ENCODE measurements around the gene TARS3. TPM values are rescaled to one million over a fixed set of nuclear protein-coding genes. Genes with fewer than 3 reads are reported as not detected.

The TARS3 gene
- total and polyA plus RNA-seq, 7 experiments from 2014 or later: 10.2 to 42.6 (median 22.7) TPM

DNA sequence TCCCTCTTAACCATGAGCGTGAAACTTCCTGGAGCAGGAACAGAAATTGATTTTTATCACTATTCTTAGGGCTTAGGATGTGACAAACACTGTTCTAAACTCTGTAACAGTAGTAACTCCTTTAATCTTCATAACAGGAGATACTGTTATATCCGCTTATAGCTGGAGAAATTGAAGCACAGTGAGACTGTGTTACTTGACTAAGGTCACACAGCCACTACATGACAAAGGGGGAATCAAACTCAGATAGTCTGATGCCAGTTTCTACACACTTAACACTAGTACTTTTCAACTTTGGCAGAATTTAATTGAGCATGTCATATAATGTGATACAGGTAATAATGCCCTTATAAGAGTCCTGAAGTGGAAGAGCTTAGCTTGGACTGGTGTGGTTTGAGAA is 800 bp upstream of the TARS3 start:
- Mint-ChIP-seq H3K27me3 (peaks cover 0 to 3% (median 0%) of the 10 kb centered on the region in 5 donors), H3K27ac (peak overlapping the region; percentile 1 to 87 (median 47)), H3K36me3 (peaks cover 9 to 24% (median 17%) of the 10 kb centered on the region in 5 donors), H3K4me3 (peak overlapping the region; percentile 18 to 81 (median 56)), H3K9me3 (no peaks in the 10 kb centered on the region), H3K4me1 (peaks cover 7 to 33% (median 27%) of the 10 kb centered on the region in 7 donors)
- no peaks in the 10 kb centered on the region for H3K27me3 ChIP-seq (ENCODE audit: control insufficient read depth in 2 of 2, insufficient read depth in 2 of 2, low read length in 2 of 2)
- H3K36me3 ChIP-seq (ENCODE audit: control insufficient read depth in 2 of 3, insufficient read depth in 3 of 3, low read length in 3 of 3): peaks cover 4 to 24% (median 14%) of the 10 kb centered on the region in 3 experiments
- no peak overlapping the region for H3K4me3 ChIP-seq (ENCODE audit: low read length)
- DNase-seq (no peak), ATAC-seq (no peak)
- H3K27ac ChIP-seq (ENCODE audit: low read depth, low read length): peak overlapping the region; percentile 56
- ChIA-PET POLR2A (interaction anchor here (1.7 kb wide), 1 partner anchor 404 kb away, joined by 4 read pairs; no protein-coding TSS in a partner anchor), CTCF (interaction anchor here (1.2 kb wide), 1 partner anchor 436 kb away, joined by 3 read pairs; no protein-coding TSS in a partner anchor)
- no peaks in the 10 kb centered on the region for H3K9me3 ChIP-seq (ENCODE audit: control insufficient read depth in 2 of 3, low read length in 3 of 3)
- intact Hi-C loops (cut with micrococcal nuclease): loop anchor here (2.0 to 10.0 kb wide), 4 partner anchors 14 to 1800 kb away; partner anchors contain the start of genes ASB7 (in 1 of the 2) and LINS1 (in 1 of the 2)
- peaks cover 5 to 11% of the 10 kb centered on the region in 2 donors for H3K4me1 ChIP-seq (ENCODE audit: control insufficient read depth in 2 of 2, insufficient read depth in 2 of 2, low read length in 2 of 2)

DNA sequence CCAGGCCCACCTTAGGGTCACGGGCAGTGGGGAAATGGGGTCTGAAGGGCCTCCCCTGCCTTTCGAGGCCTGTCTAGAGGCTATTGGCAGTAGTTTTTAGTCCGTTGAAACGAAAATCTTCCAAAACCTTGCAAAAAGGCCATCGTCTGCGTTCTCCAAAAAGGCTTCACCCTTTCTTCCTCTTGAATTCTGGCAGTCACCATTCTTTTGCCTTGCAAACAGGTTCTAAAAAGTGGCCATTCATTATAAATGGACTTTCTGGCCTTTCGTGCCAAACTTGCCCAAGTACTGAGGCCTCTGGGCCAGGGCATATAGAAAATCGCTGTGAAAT is 367 bp upstream of the TARS3 start:
- POLR2A ChIA-PET: interaction anchor here (0.5 to 2.0 kb wide), 5 partner anchors 20 to 430 kb away, joined by 3 to 12 read pairs (median 3); partner anchors contain the start of gene SNRPA1
- CTCF ChIA-PET: interaction anchor here (1.2 kb wide), 1 partner anchor 436 kb away, joined by 3 read pairs; no protein-coding TSS in a partner anchor
- intact Hi-C loops (cut with micrococcal nuclease): loop anchor here (1.0 to 10.0 kb wide), 11 partner anchors 14 to 1800 kb away; partner anchors contain the start of genes ASB7 (in 2 of the 2), LINS1 (in 2 of the 2), TM2D3 (in 2 of the 2) and SELENOS (in 1 of the 2)
- Mint-ChIP-seq H3K4me1 (peaks cover 11 to 37% (median 30%) of the 10 kb centered on the region in 7 donors), H3K27ac (peak overlapping the region; percentile 1 to 87 (median 47)), H3K36me3 (peaks cover 10 to 27% (median 20%) of the 10 kb centered on the region in 5 donors), H3K9me3 (no peaks in the 10 kb centered on the region), H3K27me3 (peaks cover 0 to 3% (median 0%) of the 10 kb centered on the region in 5 donors), H3K4me3 (peak overlapping the region; percentile 18 to 81 (median 56))
- H3K4me1 ChIP-seq (ENCODE audit: control insufficient read depth in 2 of 2, insufficient read depth in 2 of 2, low read length in 2 of 2): peaks cover 5 to 11% of the 10 kb centered on the region in 2 donors
- no peak overlapping the region for H3K4me3 ChIP-seq (ENCODE audit: low read length)
- H3K9me3 ChIP-seq (ENCODE audit: control insufficient read depth in 2 of 3, low read length in 3 of 3): no peaks in the 10 kb centered on the region
- H3K27me3 ChIP-seq (ENCODE audit: control insufficient read depth in 2 of 2, insufficient read depth in 2 of 2, low read length in 2 of 2): no peaks in the 10 kb centered on the region
- H3K36me3 ChIP-seq (ENCODE audit: control insufficient read depth in 2 of 3, insufficient read depth in 3 of 3, low read length in 3 of 3): peaks cover 4 to 28% (median 19%) of the 10 kb centered on the region in 3 experiments
- DNase-seq (peak in 1 of 9 donors; percentile 58), ATAC-seq (no peak)
- H3K27ac ChIP-seq (ENCODE audit: low read depth, low read length): peak overlapping the region; percentile 56

DNA sequence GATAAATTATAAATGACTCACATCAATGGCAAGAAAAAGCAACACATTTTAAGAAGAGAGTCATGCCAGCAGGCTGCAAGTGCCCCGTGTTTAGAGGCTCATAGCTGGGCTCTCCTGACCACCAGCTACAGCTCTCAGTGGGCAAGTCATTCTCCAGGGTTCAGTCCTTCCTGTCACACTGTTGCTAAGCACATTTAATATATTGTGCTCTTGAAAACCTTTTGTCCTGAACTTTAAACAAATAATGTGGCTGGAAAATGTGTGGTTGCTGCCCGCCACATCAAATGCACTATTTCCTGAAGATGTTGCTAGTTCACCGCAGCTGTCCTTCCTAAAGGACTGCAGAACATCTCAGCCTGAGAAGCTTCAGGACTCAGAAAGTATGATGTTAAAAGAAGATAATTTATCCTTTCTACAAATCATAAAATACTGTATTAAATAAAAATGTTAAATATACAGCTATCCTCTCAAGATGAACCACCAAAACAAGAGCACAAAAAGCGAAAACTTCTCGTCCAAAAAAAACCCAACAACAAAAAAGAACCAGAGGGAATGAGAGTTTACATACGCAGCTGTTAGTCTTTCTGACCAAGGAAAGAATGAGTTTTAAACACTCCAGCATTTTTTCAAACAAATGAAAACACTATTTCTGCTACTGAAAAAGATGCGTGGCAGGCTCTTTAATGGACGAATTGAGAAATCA is 951 bp downstream of the TARS3 start:
- H3K9me3 Mint-ChIP-seq: no peaks in the 10 kb centered on the region
- H3K4me3 Mint-ChIP-seq: peak overlapping the region; percentile 79 to 97 (median 91)
- H3K27me3 Mint-ChIP-seq: peaks cover 0 to 3% (median 0%) of the 10 kb centered on the region in 5 donors
- peak overlapping the region; percentile 83 to 97 (median 91) for H3K27ac Mint-ChIP-seq
- POLR2A ChIA-PET: interaction anchor here (0.8 to 2.0 kb wide), 12 partner anchors 8 to 428 kb away, joined by 3 to 12 read pairs (median 4); partner anchors contain the start of gene SNRPA1
- H3K9me3 ChIP-seq (ENCODE audit: control insufficient read depth in 2 of 3, low read length in 3 of 3): no peaks in the 10 kb centered on the region
- DNase-seq: peak in 4 of 9 donors; percentile 4 to 60 (median 16)
- H3K36me3 Mint-ChIP-seq: peaks cover 18 to 36% (median 27%) of the 10 kb centered on the region in 5 donors
- H3K4me1 ChIP-seq (ENCODE audit: control insufficient read depth in 2 of 2, insufficient read depth in 2 of 2, low read length in 2 of 2): peaks cover 5 to 11% of the 10 kb centered on the region in 2 donors
- H3K4me1 Mint-ChIP-seq: peaks cover 23 to 50% (median 43%) of the 10 kb centered on the region in 7 donors
- no peak for ATAC-seq
- CTCF ChIA-PET: interaction anchor here (1.3 kb wide), 1 partner anchor 19 kb away, joined by 3 read pairs; no protein-coding TSS in a partner anchor
- intact Hi-C loops (cut with micrococcal nuclease): loop anchor here (1.0 to 10.0 kb wide), 6 partner anchors 26 to 1799 kb away; partner anchors contain the start of genes ASB7 (in 2 of the 2), LINS1 (in 2 of the 2) and SELENOS (in 1 of the 2)
- peaks cover 4 to 41% (median 22%) of the 10 kb centered on the region in 3 experiments for H3K36me3 ChIP-seq (ENCODE audit: control insufficient read depth in 2 of 3, insufficient read depth in 3 of 3, low read length in 3 of 3)
- H3K27me3 ChIP-seq (ENCODE audit: control insufficient read depth in 2 of 2, insufficient read depth in 2 of 2, low read length in 2 of 2): no peaks in the 10 kb centered on the region
- peak overlapping the region; percentile 77 for H3K4me3 ChIP-seq (ENCODE audit: low read length)
- H3K27ac ChIP-seq (ENCODE audit: low read depth, low read length): peak overlapping the region; percentile 88

DNA sequence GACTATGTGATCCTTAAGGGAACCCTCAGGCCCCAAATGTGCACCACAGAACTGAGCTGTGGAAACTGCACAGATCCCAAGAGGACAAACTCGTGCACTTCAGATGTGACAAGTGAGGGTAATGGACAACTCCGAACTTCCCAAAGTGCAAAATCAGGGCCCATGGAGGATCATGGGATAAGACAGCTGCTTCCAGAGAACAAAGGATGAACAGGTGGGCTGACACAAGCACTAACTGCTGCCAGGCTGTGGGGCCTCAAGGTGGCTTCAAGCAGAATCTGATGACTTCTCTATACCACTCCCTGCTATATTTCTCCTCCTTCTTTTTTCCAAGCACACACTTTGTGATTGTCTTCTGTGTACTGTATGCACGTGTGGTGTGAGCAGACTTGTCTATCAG is 5.4 kb downstream of the TARS3 start:
- CTCF ChIA-PET: no interaction called here

GRCh38 chr15:101712078-101712477 is 12.2 kb downstream of the TARS3 start:
- Histone ChIP-seq H3K4me1 (ENCODE audit: control insufficient read depth in 2 of 2, insufficient read depth in 2 of 2, low read length in 2 of 2) (no peaks in the 10 kb centered on the region), H3K9me3 (ENCODE audit: control insufficient read depth in 2 of 3, low read length in 3 of 3) (no peaks in the 10 kb centered on the region), H3K27ac (ENCODE audit: low read depth, low read length) (no peak overlapping the region), H3K4me3 (ENCODE audit: low read length) (no peak overlapping the region), H3K27me3 (ENCODE audit: control insufficient read depth in 2 of 2, insufficient read depth in 2 of 2, low read length in 2 of 2) (no peaks in the 10 kb centered on the region), H3K36me3 (ENCODE audit: control insufficient read depth in 2 of 3, insufficient read depth in 3 of 3, low read length in 3 of 3) (peaks cover 16 to 59% (median 22%) of the 10 kb centered on the region in 3 experiments)
- Mint-ChIP-seq H3K36me3 (peaks cover 26 to 71% (median 54%) of the 10 kb centered on the region in 5 donors), H3K27me3 (no peaks in the 10 kb centered on the region), H3K27ac (peak overlapping the region in 1 of 9 donors; percentile 55), H3K4me3 (no peak overlapping the region), H3K4me1 (peaks cover 8 to 40% (median 19%) of the 10 kb centered on the region in 7 donors), H3K9me3 (peaks cover 0 to 1% (median 0%) of the 10 kb centered on the region in 11 donors)
- DNase-seq (no peak), ATAC-seq (no peak)
- POLR2A ChIA-PET: no interaction called here
- intact Hi-C loops (cut with micrococcal nuclease): no loop called here
- CTCF ChIA-PET: no interaction called here

More for the DNA sequence above, 5.4 kb downstream of the TARS3 start:
- H3K27ac ChIP-seq (ENCODE audit: low read depth, low read length): no peak overlapping the region
- POLR2A ChIA-PET: no interaction called here
- DNase-seq (no peak), ATAC-seq (no peak)
- Mint-ChIP-seq H3K4me1 (peaks cover 31 to 59% (median 52%) of the 10 kb centered on the region in 7 donors), H3K27me3 (no peaks in the 10 kb centered on the region), H3K9me3 (no peaks in the 10 kb centered on the region), H3K4me3 (no peak overlapping the region), H3K36me3 (peaks cover 19 to 56% (median 43%) of the 10 kb centered on the region in 5 donors), H3K27ac (peak overlapping the region in 1 of 9 donors; percentile 21)
- H3K27me3 ChIP-seq (ENCODE audit: control insufficient read depth in 2 of 2, insufficient read depth in 2 of 2, low read length in 2 of 2): no peaks in the 10 kb centered on the region
- H3K9me3 ChIP-seq (ENCODE audit: control insufficient read depth in 2 of 3, low read length in 3 of 3): no peaks in the 10 kb centered on the region
- no peak overlapping the region for H3K4me3 ChIP-seq (ENCODE audit: low read length)
- peaks cover 5 to 11% of the 10 kb centered on the region in 2 donors for H3K4me1 ChIP-seq (ENCODE audit: control insufficient read depth in 2 of 2, insufficient read depth in 2 of 2, low read length in 2 of 2)
- intact Hi-C loops (cut with micrococcal nuclease): no loop called here
- H3K36me3 ChIP-seq (ENCODE audit: control insufficient read depth in 2 of 3, insufficient read depth in 3 of 3, low read length in 3 of 3): peaks cover 4 to 44% (median 22%) of the 10 kb centered on the region in 3 experiments

GRCh38 chr15:101710806-101711205 is 13.5 kb downstream of the TARS3 start:
- Histone ChIP-seq H3K9me3 (ENCODE audit: control insufficient read depth in 2 of 3, low read length in 3 of 3) (no peaks in the 10 kb centered on the region), H3K27me3 (ENCODE audit: control insufficient read depth in 2 of 2, insufficient read depth in 2 of 2, low read length in 2 of 2) (no peaks in the 10 kb centered on the region), H3K27ac (ENCODE audit: low read depth, low read length) (no peak overlapping the region), H3K36me3 (ENCODE audit: control insufficient read depth in 2 of 3, insufficient read depth in 3 of 3, low read length in 3 of 3) (peaks cover 16 to 66% (median 22%) of the 10 kb centered on the region in 3 experiments), H3K4me1 (ENCODE audit: control insufficient read depth in 2 of 2, insufficient read depth in 2 of 2, low read length in 2 of 2) (no peaks in the 10 kb centered on the region), H3K4me3 (ENCODE audit: low read length) (no peak overlapping the region)
- POLR2A ChIA-PET: no interaction called here
- H3K4me3 Mint-ChIP-seq: no peak overlapping the region
- no peak overlapping the region for H3K27ac Mint-ChIP-seq
- ATAC-seq (no peak), DNase-seq (no peak)
- peaks cover 0 to 1% (median 0%) of the 10 kb centered on the region in 11 donors for H3K9me3 Mint-ChIP-seq
- H3K4me1 Mint-ChIP-seq: peaks cover 6 to 36% (median 19%) of the 10 kb centered on the region in 7 donors
- CTCF ChIA-PET: no interaction called here
- intact Hi-C loops (cut with micrococcal nuclease): no loop called here
- H3K36me3 Mint-ChIP-seq: peaks cover 26 to 75% (median 55%) of the 10 kb centered on the region in 5 donors
- H3K27me3 Mint-ChIP-seq: no peaks in the 10 kb centered on the region
